Measurements from ENCODE around the gene XPNPEP2. TPM values are rescaled to one million over a fixed set of nuclear protein-coding genes. Genes with fewer than 3 reads are reported as not detected.

XPNPEP2 gene
- total RNA-seq, 4 donors from 2014 or later: 3.2 to 52.0 (median 34.1) TPM

Small RNAs within 50 kb of the gene (small RNA-seq; reads per million reads assigned to genes)
- gene RF00017: 0 reads per million in 4 donors

Other genes starting within 250 kb of the XPNPEP2 start
- gene SMARCA1, start 215.5 kb upstream of the XPNPEP2 start, total RNA-seq: 10 to 100 TPM in 3 of 4 donors, 1 to 10 TPM in 1; 5.9 to 16.1 (median 13.2) TPM
- 10 to 100 TPM; 14.2 to 27.9 (median 20.0) TPM for gene OCRL, start 198.7 kb upstream of the XPNPEP2 start, total RNA-seq
- not detected for gene APLN, start 84.0 kb upstream of the XPNPEP2 start, total RNA-seq
- gene SASH3, start 41.0 kb downstream of the XPNPEP2 start, total RNA-seq: 10 to 100 TPM in 2 of 4 donors, 1 to 10 TPM in 2; 1.6 to 20.9 (median 11.1) TPM
- 10 to 100 TPM in 3 of 4 donors, 1 to 10 TPM in 1; 9.2 to 60.2 (median 30.7) TPM for gene ZDHHC9, start 104.9 kb downstream of the XPNPEP2 start, total RNA-seq
- gene UTP14A, start 167.2 kb downstream of the XPNPEP2 start, total RNA-seq: 10 to 100 TPM in 2 of 4 donors, 1 to 10 TPM in 2; 7.2 to 14.7 (median 11.4) TPM
- 10 to 100 TPM in 1 of 4 donors, 1 to 10 TPM in 3; 5.6 to 11.6 (median 8.0) TPM for gene BCORL1, start 243.7 kb downstream of the XPNPEP2 start, total RNA-seq